ENCODE results near the gene MAP2K6. TPM values are rescaled to one million over a fixed set of nuclear protein-coding genes. Genes with fewer than 3 reads are reported as not detected.

Gene MAP2K6
- total and polyA plus RNA-seq, 8 donors: 1.0 to 25.5 (median 4.6) TPM; not detected in 1

DNA sequence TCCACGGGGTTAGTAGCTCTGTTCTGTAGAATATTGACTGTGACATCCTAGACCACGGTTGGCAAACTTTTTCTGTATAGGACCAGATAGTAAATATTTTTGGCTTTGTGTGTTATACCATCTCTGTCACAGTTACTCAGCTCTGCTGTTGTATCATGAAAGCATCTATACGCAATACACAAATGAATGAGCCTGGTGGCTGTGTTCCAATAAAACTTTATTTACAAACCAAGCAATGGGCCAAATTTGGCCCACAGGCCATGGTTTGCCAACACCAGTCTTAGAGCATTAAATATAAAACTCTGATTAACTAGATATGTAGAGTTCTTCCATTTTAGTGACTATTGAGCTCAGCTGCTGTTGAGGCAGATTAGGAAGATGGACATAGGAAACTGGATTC is 132.7 kb downstream of the MAP2K6 start:
- Histone ChIP-seq H3K9me3 (no peaks in the 10 kb centered on the region), H3K4me3 (no peak overlapping the region), H3K27me3 (no peaks in the 10 kb centered on the region), H3K27ac (no peak overlapping the region), H3K4me1 (no peaks in the 10 kb centered on the region), H3K36me3 (peaks cover 0 to 11% (median 5%) of the 10 kb centered on the region in 4 donors)
- TF ChIP-seq EP300 (IDR thresholded peaks at IDR 0.05) (no peak), POLR2AphosphoS5 (IDR thresholded peaks at IDR 0.05) (no peak), POLR2A (IDR thresholded peaks at IDR 0.05) (no peak)
- TF ChIP-seq, protein P1, sequence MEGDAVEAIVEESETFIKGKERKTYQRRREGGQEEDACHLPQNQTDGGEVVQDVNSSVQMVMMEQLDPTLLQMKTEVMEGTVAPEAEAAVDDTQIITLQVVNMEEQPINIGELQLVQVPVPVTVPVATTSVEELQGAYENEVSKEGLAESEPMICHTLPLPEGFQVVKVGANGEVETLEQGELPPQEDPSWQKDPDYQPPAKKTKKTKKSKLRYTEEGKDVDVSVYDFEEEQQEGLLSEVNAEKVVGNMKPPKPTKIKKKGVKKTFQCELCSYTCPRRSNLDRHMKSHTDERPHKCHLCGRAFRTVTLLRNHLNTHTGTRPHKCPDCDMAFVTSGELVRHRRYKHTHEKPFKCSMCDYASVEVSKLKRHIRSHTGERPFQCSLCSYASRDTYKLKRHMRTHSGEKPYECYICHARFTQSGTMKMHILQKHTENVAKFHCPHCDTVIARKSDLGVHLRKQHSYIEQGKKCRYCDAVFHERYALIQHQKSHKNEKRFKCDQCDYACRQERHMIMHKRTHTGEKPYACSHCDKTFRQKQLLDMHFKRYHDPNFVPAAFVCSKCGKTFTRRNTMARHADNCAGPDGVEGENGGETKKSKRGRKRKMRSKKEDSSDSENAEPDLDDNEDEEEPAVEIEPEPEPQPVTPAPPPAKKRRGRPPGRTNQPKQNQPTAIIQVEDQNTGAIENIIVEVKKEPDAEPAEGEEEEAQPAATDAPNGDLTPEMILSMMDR (IDR thresholded peaks at IDR 0.05): no peak
- intact Hi-C loops (cut with DNase I; ENCODE audit: low total_unique reads): no loop called here
- no peak for DNase-seq
- WGBS, 5 donors: 93 to 98% (median 96%) methylated on average over 3 of the region's 3 CpGs

DNA sequence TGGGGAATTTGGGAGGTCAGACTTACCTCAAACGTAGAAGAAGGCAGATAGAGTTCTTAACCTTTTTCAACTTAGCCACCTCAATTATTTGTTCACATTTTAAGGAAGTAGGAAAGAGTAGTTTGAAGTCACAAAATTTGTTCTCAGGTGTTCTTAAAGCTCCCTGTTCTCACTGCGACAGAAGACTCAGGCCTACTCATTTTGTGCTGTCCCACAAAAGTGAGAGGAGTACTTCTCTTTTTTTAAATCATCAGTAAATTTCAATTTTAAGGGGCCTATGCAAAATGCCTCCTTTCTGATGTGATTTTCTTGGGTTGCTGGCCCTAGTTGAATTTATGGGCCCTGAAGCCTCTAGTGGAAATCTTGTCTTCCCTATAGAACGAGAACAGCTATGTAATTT is 133.4 kb downstream of the MAP2K6 start:
- H3K27me3 ChIP-seq: no peaks in the 10 kb centered on the region
- peaks cover 0 to 7% (median 3%) of the 10 kb centered on the region in 4 donors for H3K36me3 ChIP-seq
- H3K4me1 ChIP-seq: no peaks in the 10 kb centered on the region
- no peak overlapping the region for H3K4me3 ChIP-seq
- TF ChIP-seq EP300 (IDR thresholded peaks at IDR 0.05) (no peak), POLR2A (IDR thresholded peaks at IDR 0.05) (no peak), POLR2AphosphoS5 (IDR thresholded peaks at IDR 0.05) (no peak)
- TF ChIP-seq, protein P1 (IDR thresholded peaks at IDR 0.05): no peak
- no peak overlapping the region for H3K27ac ChIP-seq
- intact Hi-C loops (cut with DNase I; ENCODE audit: low total_unique reads): no loop called here
- 85 to 91% (median 89%) methylated on average over 3 of the region's 3 CpGs for WGBS, 5 donors
- DNase-seq: no peak
- peaks cover 0 to 2% (median 0%) of the 10 kb centered on the region in 4 donors for H3K9me3 ChIP-seq

DNA sequence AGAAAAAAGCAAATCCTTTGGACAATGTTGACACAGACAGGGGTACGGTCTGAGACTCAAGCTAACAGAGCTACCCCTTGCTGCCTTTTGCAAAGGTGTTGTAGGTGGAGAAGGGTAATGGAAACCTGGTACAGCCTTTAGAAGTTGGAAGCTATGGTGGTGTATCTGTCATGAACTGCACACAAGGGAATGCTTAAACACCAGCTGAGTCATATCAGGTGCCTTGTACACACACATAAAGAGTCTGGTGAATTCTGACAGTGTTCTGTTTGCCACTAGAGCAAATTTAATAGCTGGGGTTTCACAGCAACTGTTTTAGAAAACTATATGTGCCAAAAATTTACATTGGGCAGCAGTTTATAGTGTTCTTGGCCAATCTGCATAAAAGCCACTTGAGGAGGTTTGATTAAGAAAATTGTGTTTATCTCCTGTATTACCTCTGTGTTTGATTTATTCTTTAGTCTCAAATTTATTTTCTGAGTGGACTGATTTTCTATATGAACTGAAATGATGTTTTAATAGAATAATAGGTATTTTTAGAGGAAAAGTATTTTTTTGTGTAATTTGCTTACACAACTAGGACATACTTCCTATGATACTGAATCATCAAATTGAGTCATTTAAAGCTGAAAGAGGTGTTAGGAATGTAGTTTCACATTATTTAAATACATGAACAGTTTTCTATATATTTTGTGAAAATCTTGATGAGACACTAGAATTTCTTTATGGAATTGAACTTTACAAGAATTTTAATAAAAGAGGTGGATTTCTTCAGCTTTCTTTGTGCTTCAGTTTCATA is 136.9 kb downstream of the MAP2K6 start:
- Histone ChIP-seq H3K4me1 (no peaks in the 10 kb centered on the region), H3K27me3 (no peaks in the 10 kb centered on the region), H3K4me3 (no peak overlapping the region), H3K36me3 (peaks cover 0 to 17% (median 7%) of the 10 kb centered on the region in 4 donors), H3K9me3 (peaks cover 0 to 10% (median 3%) of the 10 kb centered on the region in 4 donors), H3K27ac (no peak overlapping the region)
- TF ChIP-seq POLR2AphosphoS5 (IDR thresholded peaks at IDR 0.05) (no peak), EP300 (IDR thresholded peaks at IDR 0.05) (no peak), POLR2A (IDR thresholded peaks at IDR 0.05) (no peak)
- TF ChIP-seq, protein P1 (IDR thresholded peaks at IDR 0.05): no peak
- no peak for DNase-seq
- WGBS, 5 donors: 68 to 93% (median 88%) methylated on average over 1 of the region's 1 CpG
- intact Hi-C loops (cut with DNase I; ENCODE audit: low total_unique reads): no loop called here

DNA sequence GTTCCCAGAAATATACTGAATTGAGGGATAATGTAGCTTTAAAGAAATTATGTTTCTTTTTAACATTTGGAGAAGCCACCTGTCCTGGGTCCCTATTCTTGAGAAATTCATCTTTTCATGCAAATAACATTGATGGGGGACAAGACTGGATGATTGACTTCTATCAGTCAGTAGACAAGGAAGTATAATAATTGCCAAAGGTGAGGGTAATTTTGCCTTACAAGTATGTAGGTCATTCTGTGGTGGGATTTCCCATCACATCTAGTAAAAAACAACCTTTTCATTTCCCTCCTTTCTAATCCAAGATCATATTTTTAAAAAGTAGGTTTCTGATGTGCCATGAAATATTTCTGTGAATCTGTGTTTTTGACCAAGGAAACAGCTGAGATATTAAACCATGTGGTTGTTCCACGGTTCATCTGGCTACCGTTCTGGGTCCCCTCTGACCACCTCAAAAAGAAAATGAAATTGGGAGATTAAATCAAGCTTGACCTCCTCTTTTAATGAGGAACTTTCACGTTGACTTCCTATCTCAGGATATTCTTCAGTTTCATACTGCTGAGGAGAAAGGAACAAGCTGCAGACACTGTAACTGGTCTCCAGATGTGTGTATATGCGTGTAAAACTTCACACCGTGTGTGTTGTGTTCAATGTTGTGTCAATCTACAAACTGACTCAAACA is 138.6 kb downstream of the MAP2K6 start:
- WGBS, 5 donors: 88 to 95% (median 93%) methylated on average over 5 of the region's 5 CpGs
- Histone ChIP-seq H3K4me1 (no peaks in the 10 kb centered on the region), H3K4me3 (no peak overlapping the region), H3K9me3 (peaks cover 0 to 10% (median 3%) of the 10 kb centered on the region in 4 donors), H3K27me3 (no peaks in the 10 kb centered on the region), H3K36me3 (peaks cover 0 to 17% (median 7%) of the 10 kb centered on the region in 4 donors), H3K27ac (no peak overlapping the region)
- intact Hi-C loops (cut with DNase I; ENCODE audit: low total_unique reads): no loop called here
- TF ChIP-seq POLR2A (IDR thresholded peaks at IDR 0.05): no peak
- TF ChIP-seq EP300 (IDR thresholded peaks at IDR 0.05): no peak
- DNase-seq: no peak
